Measurements from ENCODE around the gene GFOD2. TPM values are rescaled to one million over a fixed set of nuclear protein-coding genes. Genes with fewer than 3 reads are reported as not detected.
A peak's percentile ranks its signal among the peaks of the same experiment; 100 is the strongest.

Gene GFOD2
- total RNA-seq, 1 experiment from 2014 or later = 15.9 TPM

- DNase-seq (ENCODE audit: low read depth) = peak; percentile 86
These were observed 59.2 kb downstream of the GFOD2 start, which contains the start of gene ACD for GRCh38 chr16:67659675-67660563. TSS of gene ACD (minus strand) at chr16:67660260. CDS start at chr16:67660220, 40 bp downstream.

GRCh38 chr16:67658849-67659674 is 60.1 kb downstream of the GFOD2 start:
- no peak for DNase-seq (ENCODE audit: low read depth)

DNA sequence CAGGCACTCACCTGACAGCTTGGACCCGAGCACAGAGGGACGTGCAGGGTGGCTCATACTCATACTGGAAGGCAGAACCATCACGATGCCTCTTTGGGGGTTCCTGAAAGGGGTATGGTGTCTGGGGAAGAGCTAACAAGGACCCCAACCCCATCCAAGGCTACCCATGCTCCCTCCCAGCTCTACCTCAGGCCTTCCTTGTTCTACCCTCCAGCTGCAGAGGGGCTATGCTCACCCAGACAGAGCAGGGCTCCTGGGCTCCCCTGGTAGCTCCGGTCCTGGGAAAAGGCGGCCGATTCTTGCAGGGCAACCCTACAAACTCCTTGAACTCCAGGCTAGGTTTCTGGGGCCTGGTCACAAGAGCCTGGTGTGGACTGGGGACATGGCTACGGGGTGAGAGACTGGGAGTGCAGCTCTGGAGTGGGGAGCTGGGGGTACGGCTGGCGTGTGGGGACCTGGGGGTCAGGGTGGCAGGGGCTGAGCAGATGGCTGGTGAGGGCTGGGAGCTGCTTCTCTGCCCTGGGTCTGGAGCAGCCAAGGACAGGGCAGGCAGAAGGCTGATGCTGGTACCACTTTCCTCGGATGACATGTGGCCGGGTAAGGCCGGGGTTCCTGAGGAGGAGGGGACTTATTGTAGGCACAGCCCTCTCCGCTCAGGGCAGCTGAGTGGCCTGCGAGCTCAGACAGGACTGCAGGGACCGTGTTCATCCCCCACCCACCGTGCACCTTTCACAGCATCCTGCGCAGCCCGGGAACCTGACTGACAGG is 61.2 kb downstream of the GFOD2 start:
- no peak for DNase-seq (ENCODE audit: low read depth)

DNA sequence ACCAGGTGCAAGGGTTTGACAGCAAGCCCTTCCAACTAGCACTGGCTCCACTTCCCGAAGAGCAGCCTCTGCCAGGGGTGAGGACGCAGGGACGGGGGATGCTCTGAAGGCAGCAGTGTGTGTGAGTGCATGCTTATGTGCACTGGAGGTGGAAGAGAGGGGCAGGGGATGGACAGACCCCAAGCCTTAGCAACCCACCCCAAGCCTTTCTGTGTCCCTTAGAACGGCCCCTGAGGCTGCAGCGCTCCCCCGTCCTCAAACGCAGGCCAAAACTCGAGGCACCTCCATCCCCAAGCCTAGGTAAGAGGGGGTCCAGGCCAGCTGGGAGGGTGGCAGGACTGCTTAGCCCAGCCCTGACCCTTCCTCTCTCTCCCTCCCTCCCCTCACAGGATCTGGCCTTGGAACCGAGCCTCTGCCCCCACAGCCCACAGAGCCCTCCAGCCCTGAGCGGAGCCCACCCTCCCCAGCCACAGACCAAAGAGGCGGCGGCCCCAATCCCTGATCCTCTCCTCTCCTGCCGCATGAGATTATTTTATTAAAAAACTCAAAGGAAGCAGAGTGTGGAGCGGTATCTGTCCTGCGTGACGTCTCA is 62.0 kb downstream of the GFOD2 start:
- DNase-seq (ENCODE audit: low read depth) = no peak

DNA sequence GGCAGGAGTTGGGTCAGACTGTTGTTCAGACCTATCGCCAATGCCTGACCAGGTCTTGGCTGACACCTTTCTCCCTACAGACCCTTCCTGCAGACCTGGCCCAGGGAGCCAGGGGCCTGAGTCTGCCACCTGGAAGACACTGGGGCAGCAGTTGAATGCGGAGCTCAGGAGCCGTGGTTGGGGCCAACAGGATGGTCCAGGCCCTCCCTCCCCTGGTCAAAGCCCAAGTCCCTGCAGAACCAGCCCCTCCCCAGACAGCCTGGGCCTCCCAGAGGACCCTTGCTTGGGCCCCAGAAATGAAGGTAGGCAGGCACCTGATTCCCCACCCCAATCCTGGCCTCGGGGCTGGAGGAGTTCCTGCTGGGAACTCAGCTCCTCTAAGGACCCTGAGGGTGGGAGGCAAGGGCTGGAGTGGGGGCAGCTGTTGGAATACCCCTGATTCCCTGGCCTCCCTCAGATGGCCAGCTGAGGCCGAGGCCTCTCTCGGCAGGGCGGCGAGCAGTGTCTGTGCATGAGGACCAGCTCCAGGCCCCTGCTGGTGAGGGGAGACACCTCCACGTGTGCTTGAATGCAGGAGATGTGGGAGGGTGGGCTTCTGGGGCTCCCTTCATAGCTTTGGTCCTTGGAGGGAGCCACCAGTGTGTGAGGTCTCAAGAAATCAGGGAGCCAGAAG is 62.6 kb downstream of the GFOD2 start:
- no peak for DNase-seq (ENCODE audit: low read depth)

DNA sequence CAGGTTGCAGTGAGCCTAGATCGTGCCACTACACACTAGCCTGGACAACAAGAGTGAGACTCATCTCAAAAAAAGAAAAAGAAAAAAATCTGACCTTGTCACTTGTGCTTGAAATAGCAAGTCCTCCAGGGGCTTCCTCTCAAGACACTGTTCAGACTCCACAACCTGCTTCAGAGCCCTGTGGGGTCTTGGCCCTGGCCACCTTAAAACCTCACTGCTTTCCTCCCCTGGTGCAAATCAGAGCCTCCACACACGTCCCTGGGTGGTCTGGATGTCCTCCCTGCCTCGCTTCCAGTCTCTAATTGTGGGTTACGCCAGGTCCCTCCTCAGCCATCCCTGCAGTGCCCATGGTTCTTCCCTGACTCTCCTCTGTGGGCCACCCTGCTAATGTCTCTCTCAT is 63.8 kb downstream of the GFOD2 start:
- no peak for DNase-seq (ENCODE audit: low read depth)

GRCh38 chr16:67654403-67654911 is 64.7 kb downstream of the GFOD2 start:
- no peak for DNase-seq (ENCODE audit: low read depth)

GRCh38 chr16:67653789-67654402 is 65.2 kb downstream of the GFOD2 start:
- no peak for DNase-seq (ENCODE audit: low read depth)

DNA sequence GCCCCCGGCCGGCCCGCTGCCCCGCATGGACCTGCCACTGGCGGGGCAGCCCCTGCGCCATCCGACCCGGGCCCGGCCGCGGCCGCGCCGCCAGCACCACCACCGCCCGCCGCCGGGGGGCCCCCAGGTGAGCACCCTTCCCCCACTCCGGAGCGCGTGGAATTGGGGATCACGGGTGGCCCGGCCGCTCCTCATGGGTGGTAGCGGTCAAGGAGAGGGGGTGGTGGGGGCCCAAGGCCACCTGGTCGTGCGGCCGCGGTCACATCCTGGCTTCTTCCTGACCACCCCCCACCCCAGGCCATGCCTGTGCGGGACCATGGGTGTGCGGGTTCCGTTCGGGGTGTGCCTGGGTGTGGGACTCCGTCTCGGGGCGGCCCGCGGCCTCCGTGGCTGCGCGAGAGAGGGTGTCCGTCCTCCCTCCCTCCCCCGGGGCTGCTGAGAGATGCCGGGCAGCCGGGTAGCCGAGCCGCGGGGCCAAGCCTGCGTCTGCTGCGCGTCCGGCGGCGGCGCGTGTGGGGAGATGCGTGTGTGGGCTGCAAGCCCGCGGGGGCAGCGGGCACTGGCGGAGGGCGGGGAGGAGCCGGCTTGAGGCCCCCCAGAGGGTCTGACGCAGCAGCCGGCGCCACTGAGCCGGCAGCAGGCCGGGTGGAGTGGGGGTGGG is 65.9 kb downstream of the GFOD2 start:
- no peak for DNase-seq (ENCODE audit: low read depth)

DNA sequence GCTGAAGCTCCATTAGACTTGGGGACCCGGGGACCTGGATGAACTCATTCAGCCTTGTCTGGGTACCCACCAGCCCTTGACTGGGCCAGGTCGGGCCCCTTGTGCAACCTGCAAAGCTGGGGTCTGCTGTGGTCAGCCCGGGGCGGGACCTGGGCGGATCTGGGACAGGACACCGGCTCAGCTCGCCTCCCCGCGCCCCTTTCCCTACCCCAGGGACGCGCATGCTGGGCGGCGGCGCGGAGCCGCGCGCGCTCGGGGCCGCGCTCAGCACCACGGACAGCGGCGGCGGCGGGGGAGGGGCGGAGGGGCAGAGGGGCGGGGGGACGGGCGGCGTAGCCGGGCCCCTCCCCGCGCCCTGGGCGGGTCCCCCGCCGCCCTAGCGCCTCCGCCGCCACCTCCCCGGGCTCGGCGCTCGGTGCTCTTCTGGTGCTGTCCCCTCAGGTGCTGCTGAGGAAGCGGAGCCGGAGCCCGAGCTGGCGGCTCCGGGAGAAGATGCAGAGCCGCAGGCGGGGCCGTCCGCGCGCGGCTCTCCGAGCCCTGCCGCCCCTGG is 66.5 kb downstream of the GFOD2 start:
- DNase-seq (ENCODE audit: low read depth) = no peak

DNA sequence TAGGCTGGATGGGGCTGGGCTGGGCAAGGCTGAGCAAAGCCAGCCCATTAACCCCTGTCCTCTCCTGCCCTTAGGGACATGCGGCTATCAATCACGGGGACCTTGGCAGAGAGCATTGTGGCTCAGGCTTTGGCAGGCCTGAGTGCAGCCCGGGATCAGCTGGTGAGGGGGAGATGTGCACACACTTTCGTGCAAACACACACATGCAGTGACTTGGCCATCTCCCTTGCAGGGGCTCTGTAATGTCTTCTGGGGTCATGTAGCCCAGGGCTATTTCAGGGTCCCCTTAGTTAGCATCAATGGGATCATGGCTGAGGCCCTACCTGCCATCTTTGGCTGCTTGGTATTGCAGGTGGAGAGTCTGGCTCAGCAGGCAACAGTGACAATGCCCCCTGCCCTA is 67.3 kb downstream of the GFOD2 start:
- no peak for DNase-seq (ENCODE audit: low read depth)

GRCh38 chr16:67651039-67651438 is 68.1 kb downstream of the GFOD2 start:
- DNase-seq (ENCODE audit: low read depth) = no peak

DNA sequence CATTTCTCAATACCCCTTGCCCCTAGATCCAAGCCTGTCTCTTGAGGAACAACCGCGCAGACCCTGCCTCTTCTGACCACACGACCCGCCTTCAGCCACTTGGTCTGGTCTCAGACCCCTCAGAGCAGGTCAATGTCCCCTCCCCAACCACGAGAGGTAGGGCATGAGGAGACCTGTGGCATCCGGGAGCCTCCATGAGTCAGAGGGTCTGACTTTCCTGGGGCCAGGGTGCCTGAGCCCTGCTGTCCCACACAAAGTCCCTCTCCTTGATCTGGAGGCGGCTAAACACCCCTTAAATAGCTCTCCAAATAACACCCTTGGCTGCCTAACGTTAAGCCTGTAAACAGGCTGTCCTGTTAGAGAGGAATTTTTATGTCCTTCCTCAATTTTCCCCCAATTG is 69.1 kb downstream of the GFOD2 start:
- DNase-seq (ENCODE audit: low read depth) = no peak

DNA sequence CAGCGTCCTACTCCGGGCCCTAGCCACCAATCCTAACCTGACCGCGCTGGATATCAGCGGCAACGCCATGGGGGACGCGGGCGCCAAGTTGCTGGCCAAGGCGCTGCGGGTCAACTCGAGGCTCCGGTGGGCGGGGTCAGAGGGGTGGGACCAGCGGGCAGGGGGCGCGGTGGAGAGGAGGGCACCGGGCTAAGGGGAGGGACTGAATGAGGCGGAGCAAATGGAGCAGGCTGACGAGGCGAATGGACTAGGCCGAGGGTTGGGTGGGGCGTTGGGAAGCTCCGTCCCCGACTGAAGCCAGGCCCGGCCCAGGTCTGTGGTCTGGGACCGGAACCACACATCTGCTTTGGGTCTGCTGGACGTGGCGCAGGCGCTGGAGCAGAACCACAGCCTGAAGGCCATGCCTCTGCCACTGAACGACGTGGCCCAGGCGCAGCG is 69.6 kb downstream of the GFOD2 start:
- DNase-seq (ENCODE audit: low read depth) = no peak

DNA sequence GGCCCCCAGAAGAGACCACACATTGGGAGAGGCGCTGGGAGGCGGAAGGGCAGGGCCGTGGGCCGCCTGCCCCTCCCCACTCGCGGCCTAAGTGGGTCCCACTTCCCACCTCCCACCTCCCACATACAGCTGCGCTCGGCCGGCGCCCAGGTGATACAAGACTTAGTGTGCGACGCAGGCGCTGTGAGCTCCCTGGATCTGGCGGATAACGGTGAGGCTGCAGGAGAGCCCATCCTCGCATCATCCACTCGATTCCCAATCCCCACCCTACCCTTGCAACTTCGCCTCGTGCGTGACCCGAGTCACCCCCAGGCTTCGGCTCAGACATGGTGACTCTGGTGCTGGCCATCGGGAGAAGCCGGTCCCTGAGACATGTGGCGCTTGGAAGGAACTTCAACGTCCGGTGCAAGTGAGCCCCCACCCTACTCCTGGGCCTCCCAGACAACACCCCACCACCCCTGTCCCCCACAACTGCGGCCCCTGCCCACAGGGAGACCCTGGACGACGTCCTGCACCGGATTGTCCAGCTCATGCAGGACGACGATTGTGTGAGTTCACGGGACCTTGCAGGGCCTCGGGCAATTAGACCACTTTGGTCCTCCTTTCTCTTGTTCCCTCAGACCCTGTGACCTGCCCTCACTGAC is 70.2 kb downstream of the GFOD2 start:
- no peak for DNase-seq (ENCODE audit: low read depth)

GRCh38 chr16:67648088-67648763 is 70.9 kb downstream of the GFOD2 start:
- DNase-seq (ENCODE audit: low read depth) = no peak

GRCh38 chr16:67647681-67648080 is 71.4 kb downstream of the GFOD2 start:
- DNase-seq (ENCODE audit: low read depth) = no peak

- DNase-seq (ENCODE audit: low read depth) = no peak
These were observed 71.9 kb downstream of the GFOD2 start for GRCh38 chr16:67647111-67647651.

All from LHCN-M2 (cell line).